HG03378 (cell line): ENCODE measurements around the gene ARHGAP27.
"Not testable (repeated sequence)": the region's sequence is repeated elsewhere in the genome, so short reads cannot be mapped to it uniquely, and the experiment has no call there.

ENCODE experiments used
- ATAC-seq: cut with Tn5 transposase; IDR thresholded peaks from one replicate; pipeline ENCODE4 v1.9.1; 2021; ENCODE audit warnings: mild to moderate bottlenecking, moderate library complexity; ENCODE audit not compliant: unreplicated experiment

ARHGAP27 gene

GRCh38 chr17:45432405-45433158, at the start of gene ARHGAP27:
Gene ARHGAP27 (minus strand): TSS chr17:45432870. CDS start chr17:45430279, 2,591 bp downstream.
- ATAC-seq = no peak

GRCh38 chr17:45482317-45482716, 49.6 kb upstream of the ARHGAP27 start:
- not testable (repeated sequence) for ATAC-seq

DNA sequence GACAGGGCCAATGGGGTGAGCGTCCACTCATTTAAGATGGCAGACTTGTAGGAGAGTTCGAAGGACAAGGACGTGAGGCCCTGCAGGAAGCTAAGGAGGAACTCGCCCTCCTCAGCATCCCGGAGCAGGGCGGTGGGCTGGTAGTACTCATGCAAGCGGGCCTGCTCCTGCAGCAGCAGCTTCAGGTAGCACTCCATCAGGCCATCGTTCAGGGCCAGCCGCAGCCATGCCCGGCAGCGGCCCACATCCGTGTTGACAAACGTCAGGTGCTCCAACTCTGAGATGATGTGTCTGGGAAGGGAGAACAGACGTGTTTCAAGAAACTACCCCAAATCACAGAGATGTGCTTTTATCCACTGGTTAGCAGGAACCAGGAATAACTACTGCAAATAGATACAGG, 42.8 kb upstream of the ARHGAP27 start:
- not testable (repeated sequence) for ATAC-seq

DNA sequence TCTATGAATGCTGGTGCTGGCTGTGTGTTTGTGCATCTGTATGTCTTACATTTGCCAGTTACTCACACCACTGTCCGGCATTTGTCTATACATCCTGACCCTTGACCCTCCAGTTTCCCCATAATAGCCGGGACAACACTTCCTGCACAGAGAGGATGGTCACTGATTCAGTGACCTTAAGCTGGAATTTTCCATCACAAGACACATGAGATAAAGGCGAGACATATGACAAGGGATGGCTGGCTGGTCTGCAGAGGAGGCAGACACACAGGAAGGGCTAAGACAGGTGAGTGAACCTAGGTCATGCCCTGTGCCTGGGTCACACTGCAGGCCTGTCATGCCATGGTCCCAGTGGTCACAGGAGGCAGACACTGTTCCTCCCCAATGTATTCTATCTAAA, 39.6 kb upstream of the ARHGAP27 start:
- ATAC-seq = not testable (repeated sequence)

GRCh38 chr17:45469204-45469563, 36.5 kb upstream of the ARHGAP27 start:
- not testable (repeated sequence) for ATAC-seq

DNA sequence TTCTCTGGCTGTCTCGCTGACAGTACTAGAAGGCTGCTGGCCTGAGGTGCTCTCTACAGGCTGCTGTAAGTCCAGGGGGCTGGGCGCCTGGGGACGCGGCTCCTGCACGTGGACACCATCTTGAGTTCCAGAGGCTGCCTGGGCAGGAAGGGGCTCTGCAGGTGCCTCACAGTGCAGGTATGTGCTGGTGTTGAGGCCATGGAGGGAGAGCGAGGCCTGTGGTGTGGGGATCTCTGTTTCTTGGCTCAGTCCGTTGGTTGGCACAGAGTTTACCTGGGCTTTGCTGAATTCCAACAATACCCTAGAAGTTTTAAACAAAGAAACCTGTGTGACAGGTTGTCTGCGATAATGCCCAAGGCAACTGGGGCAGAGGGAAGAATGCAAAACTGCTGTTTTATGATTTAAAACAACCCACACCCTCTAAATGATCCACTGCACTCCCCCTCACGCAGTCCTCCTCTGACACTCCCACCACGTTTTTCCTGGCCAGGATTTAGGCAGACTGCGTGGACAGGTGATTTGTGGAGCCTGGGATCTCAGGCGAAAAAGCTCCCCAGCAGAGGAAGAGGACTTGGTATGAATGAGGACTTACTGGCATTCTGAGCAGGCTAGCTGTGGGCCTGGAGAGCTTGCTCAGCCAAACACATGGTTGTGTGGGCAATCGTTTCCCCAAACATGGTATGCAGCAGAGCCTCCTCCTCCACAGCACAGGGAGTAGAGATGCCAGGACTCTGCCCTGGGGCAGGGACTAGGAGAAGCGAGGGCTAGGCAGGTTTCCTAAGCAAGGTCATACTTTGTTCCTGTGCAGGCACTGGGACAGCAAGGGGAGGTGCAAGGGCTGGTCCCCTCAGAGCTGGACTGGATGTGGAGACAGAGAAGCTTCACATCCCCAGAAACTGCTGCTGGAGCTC, 35.9 kb upstream of the ARHGAP27 start:
- not testable (repeated sequence) for ATAC-seq

- ATAC-seq = peak; percentile 65
Observed at GRCh38 chr17:45461524-45462327, 29.1 kb upstream of the ARHGAP27 start.

DNA sequence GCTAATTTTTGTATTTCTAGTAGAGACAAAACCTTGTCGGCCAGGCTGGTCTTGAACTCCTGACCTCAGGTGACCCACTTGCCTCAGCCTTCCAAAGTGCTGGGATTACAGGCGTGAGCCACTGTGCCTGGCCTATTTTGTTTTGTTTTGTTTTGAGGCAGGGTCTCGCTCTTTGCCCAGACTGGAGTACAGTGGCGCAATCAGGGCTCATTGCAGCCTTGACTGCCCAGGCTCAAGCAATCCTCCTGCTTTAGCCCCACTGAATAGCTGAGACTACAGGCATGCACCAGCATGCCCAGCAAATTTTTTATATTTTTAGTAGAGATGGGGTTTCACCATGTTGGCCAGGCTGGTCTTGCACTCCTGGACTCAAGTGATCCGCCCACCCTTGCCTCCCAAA, 27.8 kb upstream of the ARHGAP27 start:
- ATAC-seq = not testable (repeated sequence)

GRCh38 chr17:45454341-45454740, 21.7 kb upstream of the ARHGAP27 start:
- not testable (repeated sequence) for ATAC-seq

DNA sequence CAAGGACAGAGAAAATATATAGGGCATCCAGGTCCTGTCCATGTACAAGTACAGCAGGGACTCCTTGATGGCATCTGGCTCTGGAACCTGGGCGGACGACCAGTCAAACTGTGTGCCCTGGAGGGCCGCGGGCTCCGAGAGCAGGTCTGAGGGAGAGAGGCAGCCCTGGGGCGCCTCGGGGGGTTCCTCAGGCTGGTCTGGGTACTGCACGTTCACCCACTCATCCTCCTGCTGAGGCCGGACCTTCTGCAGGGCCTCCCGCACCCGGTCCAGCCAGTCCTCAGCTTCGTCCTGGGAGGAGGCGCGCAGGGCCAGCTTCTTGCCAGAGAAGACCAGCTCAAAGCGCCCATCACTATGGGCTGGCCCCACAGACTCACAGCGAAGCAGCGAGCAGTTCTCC, 21.1 kb upstream of the ARHGAP27 start:
- not testable (repeated sequence) for ATAC-seq

- not testable (repeated sequence) for ATAC-seq
Observed at GRCh38 chr17:45453225-45453534, 20.5 kb upstream of the ARHGAP27 start.

- not testable (repeated sequence) for ATAC-seq
Observed at GRCh38 chr17:45452329-45453224, 19.9 kb upstream of the ARHGAP27 start.

- not testable (repeated sequence) for ATAC-seq
Observed at GRCh38 chr17:45451660-45452059, 19.0 kb upstream of the ARHGAP27 start.

DNA sequence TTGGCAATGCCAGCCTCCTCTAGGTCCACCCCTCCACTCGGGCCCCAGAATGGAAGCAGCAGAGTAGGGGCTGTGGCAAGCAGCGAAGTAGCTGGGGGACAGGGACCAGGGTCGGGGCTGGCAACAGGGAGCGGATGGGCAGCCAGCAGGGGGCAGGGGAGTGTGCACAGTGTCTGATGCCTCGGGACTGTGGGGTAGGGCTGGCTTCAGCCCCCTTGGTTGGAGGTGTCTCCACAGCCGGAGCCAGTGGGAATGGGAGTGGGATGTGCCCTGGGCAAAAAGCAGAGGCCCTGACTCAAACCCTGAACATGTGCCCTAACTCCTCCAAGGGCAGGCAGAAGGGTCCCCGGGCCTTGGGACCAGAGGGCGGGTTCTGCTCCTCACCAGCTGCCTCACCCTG, 18.5 kb upstream of the ARHGAP27 start:
- no peak for ATAC-seq

- ATAC-seq = not testable (repeated sequence)
Observed at GRCh38 chr17:45449708-45450329, 17.1 kb upstream of the ARHGAP27 start.

DNA sequence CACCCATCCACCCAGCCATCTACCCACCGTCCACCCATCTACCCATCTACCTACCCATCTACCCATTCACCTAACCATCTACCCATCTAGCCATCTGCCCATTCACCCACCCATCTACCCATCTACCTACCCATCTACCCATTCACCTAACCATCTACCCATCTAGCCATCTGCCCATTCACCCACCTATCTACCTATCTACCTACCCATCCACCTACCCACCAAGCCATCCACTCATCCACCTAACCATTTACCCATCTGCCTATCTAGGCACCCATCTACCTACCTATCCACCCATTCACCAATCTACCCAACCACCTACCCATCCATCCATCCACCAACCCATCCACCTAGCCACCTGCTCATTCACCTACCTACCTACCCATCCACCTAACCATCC, 16.6 kb upstream of the ARHGAP27 start:
- not testable (repeated sequence) for ATAC-seq

- not testable (repeated sequence) for ATAC-seq
Observed at GRCh38 chr17:45448483-45448882, 15.8 kb upstream of the ARHGAP27 start.

GRCh38 chr17:45448066-45448465, 15.4 kb upstream of the ARHGAP27 start:
- not testable (repeated sequence) for ATAC-seq

DNA sequence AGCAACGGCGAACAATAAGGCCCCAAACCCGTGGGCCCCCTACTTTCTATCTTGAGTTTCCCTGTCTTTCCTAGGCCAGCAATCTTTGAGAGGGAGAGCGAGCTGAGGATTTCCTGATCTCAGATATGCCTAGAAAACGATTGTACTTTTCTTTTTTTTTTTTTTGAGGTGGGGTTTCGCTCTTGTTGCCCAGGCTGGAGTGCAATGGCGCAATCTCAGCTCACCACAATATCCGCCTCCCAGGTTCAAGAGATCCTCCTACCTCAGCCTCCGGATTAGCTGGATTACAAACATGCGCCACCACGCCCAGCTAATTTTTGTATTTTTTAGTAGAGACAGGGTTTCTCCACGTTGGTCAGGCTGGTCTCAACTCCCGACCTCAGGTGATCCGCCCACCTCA, 15.0 kb upstream of the ARHGAP27 start:
- not testable (repeated sequence) for ATAC-seq
